Sigmoid colon (tissue), 4 donors: Measurements from ENCODE around the gene MAGEB2.

Experiments
- CTCF ChIP-seq, 4 experiments: fragments of 450-650 bp in 3 of 4; fragments of 200-600 bp in 1 of 4; IDR thresholded peaks; one replicate each; pipeline ENCODE4 v1.5.1; 2016 to 2019; ENCODE audit warnings: antibody characterized with exemption in 4 of 4, mild to moderate bottlenecking in 3 of 4, moderate library complexity in 2 of 4
- EP300 ChIP-seq, 4 donors: sonication (generic); formaldehyde crosslinking; IDR thresholded peaks; one replicate each; pipeline ENCODE4 v1.6.1; 2017; ENCODE audit warnings: antibody characterized with exemption in 4 of 4
- POLR2A ChIP-seq, 2 donors: fragments of 450-650 bp; IDR thresholded peaks; one replicate each; pipeline ENCODE4 v1.6.1; 2016; ENCODE audit warnings: antibody characterized with exemption in 2 of 2, mild to moderate bottlenecking in 2 of 2, moderate library complexity in 2 of 2

DNA sequence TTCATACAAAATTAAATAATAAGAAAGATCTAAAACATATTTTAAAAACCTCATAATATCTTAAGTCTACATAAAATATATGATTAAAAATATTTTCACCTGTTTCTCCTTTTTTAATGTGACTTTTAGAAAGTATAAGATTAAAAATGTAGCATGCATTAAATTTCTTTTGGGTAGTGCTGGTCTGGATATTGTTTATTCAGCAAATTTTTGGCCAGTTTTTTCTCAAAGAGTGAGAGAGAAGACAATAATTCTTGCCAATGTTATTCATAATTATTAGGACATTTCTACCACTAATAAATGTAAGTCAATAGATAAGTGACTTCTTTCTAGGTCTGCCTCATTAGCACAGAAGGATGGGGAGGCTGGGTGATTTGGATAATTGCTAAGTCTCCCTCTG lies 45.6 kb downstream of the MAGEB2 start:
- TF ChIP-seq CTCF (IDR thresholded peaks at IDR 0.05) (no peak), POLR2A (IDR thresholded peaks at IDR 0.05) (no peak), EP300 (IDR thresholded peaks at IDR 0.05) (no peak)
